HG03280 (cell line): ENCODE results near the gene RNF8.
"Not testable (repeated sequence)": the region's sequence is repeated elsewhere in the genome, so short reads cannot be mapped to it uniquely, and the experiment has no call there.

Experiments
- ATAC-seq: cut with Tn5 transposase; IDR thresholded peaks from one replicate; pipeline ENCODE4 v1.9.1; 2021; ENCODE audit warnings: mild to moderate bottlenecking, moderate library complexity; ENCODE audit not compliant: unreplicated experiment

The RNF8 gene, protein sequence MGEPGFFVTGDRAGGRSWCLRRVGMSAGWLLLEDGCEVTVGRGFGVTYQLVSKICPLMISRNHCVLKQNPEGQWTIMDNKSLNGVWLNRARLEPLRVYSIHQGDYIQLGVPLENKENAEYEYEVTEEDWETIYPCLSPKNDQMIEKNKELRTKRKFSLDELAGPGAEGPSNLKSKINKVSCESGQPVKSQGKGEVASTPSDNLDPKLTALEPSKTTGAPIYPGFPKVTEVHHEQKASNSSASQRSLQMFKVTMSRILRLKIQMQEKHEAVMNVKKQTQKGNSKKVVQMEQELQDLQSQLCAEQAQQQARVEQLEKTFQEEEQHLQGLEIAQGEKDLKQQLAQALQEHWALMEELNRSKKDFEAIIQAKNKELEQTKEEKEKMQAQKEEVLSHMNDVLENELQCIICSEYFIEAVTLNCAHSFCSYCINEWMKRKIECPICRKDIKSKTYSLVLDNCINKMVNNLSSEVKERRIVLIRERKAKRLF

DNA sequence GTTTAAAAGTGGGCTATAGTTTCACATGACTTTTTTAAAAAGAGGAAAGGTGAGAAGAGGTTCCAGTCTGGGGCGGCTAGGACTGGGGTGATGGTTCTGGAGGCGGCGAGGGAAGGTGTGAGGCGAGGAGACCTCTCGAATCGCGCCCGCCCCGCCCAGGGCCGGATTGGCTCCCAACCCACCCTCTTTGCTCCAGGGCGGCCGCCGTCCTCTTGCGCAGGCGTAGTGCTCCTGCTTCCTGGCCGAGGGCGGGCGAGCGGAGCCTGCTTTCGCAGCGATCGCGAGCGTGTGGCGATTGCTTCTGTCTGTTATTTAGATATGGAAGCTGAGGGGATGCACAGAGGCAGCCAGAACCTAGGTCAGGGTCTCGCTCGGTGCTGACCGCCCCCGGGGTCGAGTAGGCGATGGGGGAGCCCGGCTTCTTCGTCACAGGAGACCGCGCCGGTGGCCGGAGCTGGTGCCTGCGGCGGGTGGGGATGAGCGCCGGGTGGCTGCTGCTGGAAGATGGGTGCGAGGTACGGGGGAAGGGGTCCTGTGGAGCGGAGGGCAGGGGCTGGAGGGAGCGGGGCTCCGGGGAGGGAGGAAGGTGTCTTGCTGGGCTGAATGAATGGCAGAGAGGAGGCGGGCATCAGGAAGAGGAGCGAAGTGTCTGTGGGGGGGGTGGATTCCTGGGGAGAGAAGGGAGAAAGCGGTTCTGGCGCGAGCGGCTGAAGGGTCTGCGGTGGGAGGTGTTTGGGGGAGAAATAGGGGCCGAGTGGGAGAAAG is at the start of gene RNF8:
TSS of gene RNF8 (plus strand) at position 223 of the 765 bp plus-strand sequence. CDS start at position 405, 182 bp downstream.
- peak; percentile 94 for ATAC-seq

DNA sequence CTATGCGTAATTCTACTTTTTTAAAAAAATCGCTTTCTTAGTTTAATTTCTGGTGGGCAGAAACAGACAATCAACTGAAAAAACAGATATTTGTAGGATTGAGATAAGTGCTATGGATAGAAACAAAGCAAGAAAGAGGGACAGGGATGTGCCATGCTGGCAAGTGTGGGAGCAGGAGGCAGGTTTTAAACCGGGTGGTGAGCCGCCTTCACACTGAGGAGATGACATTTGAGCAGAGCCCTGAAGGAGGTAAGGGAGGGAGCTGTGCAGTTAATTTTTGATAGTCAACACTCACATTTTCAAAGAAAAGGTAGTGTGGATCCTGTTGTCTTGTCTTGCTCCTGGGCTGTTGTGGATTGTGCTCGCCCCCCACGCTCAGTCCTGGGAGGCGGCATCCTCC is 49.0 kb upstream of the RNF8 start:
- ATAC-seq, result no peak

DNA sequence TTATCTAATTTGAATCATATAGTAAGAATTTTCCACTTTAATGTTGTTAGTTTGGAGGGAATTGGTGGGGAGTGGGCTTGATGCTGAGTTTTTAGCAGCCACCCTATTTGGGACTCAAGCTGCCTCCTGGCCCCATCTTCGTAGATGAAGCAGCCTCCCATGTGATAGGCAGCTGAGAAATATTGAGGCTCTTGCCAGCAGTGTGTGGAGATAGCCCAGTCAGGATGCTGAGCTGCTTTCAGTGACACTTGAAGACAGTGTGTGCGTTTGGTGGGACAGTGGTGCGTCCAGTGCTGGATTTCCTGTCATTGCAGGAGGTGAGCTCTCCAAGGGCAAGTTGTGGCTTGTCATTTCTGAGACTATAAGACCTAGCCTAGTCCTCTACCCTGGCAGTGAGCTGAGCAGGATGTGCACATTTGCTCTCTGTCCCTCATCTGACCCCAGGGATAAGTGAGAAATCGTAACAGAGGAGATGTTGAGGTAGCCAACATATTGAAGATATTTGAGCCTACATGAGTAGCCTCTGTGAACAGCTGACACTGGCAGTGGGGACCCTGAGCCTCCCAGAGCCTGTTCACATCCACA is 47.9 kb upstream of the RNF8 start:
- ATAC-seq, result no peak

DNA sequence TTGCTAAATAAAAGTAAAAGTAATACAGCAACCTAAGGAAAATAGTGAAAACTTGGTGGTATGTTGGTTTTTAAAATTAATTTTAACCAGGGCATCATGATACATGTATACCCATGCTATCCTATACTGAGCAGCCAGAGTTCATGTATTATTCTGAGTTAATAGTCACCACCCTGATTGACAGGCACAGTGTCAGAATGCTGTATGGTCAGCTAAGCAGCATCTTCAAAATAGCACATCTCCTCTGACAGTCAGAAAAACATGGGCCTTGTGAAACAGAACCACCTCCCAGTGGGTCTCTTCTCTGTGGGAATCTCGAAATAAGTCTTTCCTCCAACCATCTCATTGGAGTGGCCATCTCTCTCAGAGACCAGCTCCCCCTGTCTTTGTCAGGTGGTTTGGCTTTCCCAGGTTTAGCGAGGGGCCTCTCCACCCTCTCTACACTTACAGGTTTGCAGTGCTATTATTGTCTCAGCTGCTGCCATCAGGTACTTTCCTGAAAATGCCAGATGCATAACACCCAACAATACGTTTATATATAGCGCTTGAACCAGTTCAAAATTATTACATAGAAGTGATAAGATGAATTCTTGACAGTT is 47.1 kb upstream of the RNF8 start:
- no peak for ATAC-seq

DNA sequence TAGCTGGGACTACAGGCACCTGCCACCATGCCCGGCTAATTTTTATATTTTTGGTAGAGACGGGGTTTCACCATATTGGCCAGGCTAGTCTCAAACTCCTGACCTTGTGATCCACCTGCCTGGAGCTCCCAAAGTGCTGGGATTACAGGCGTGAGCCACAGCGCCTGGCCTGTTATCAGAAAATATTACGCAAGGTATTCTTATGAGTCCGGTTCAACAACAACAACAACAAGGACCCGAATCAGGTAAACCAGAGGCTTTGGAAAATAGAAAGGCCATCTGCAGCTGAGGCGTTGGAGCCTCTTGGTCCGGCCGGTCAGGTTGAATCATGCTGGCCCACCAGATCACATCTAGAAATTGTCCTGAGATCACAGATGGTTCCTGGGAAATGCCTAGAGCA is 46.3 kb upstream of the RNF8 start:
- ATAC-seq, result not testable (repeated sequence)

DNA sequence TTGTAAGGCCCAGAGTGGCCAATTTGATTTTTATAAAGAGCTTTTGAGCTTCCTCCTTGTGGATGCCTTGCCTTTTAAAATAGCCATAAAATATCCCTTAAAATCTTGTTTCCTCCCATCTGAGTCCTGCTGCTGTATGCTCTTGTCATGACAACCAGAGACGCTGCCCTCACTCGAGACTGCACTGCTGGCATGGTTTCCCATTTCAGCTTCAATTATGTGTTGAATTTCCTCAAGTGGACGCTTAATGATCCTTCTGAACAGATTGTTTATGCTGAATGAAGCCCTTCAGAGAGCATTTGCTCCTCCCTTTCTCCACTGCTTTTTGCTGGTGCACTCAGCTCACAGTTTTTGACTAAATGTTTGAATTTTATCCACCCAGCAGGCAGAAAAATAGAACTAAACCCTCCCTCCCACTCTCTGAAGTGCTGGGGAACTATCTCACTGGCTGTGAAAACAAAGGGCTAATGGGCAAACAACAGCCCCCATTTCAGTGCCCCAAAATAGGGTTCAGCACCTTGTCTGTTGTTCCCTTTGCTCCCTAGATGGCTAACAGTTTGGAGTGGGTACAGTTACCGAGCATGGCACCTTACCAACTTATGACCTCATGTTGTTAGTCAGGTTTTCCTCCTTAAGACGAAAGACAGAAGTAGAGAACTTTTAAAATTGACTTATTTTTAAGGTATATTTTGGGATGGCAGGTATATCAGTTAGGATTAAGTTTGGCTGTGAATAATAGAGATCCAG is 45.5 kb upstream of the RNF8 start:
- no peak for ATAC-seq

DNA sequence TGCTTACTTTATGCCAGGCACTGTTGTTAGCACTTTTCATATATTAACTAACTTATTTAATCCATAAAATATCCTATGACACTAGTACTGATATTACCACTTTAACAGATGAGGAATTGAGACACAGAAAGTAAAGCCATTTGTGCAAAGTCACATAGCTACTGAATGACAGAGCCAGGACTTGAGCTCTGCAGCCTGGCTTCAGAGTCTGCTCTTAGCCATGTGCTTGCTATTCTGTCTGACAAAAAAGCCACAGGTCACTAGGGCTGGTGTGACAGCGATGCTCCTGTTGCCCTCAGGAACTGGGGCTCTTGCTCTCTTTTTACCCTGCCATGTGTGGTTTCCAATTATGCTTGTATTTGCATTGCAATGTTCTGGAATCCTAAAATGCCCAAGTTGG is 44.7 kb upstream of the RNF8 start:
- ATAC-seq, result no peak

DNA sequence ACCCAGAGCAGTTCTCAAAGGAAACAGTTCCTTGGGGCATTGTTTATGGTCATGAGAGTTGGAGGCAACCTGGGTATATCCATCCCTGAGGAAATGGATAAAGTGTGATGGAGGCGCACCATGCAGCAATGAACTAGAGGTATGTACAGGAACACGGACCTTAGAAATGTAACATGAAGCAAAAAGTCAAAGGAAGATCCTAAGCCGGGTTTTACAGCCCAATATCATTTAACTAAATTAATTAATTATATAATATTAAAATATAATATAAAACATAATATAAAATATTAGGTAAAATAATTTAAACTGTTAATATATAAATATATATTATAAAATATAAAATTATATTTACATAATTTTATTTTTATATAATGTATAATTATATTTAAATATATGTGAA is 44.1 kb upstream of the RNF8 start:
- no peak for ATAC-seq

DNA sequence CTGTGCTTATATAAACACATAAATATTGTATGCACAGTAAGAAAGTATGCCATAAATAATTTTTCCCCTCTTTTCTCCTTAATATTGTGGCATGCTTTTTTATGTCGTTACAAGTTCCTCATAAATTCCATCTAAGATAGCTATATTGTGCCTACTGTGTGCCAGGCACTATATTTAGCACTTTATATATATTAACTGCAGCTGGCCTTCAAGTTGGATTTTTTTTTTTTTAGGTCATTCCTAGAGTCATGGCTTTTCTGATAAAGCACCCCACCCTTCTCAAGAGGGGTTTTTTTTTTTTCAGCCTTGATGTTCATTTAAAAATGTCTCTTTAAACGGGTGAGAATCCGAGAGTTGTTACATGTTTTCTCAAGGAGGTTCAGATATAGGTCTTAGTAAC is 42.8 kb upstream of the RNF8 start:
- ATAC-seq, result no peak

DNA sequence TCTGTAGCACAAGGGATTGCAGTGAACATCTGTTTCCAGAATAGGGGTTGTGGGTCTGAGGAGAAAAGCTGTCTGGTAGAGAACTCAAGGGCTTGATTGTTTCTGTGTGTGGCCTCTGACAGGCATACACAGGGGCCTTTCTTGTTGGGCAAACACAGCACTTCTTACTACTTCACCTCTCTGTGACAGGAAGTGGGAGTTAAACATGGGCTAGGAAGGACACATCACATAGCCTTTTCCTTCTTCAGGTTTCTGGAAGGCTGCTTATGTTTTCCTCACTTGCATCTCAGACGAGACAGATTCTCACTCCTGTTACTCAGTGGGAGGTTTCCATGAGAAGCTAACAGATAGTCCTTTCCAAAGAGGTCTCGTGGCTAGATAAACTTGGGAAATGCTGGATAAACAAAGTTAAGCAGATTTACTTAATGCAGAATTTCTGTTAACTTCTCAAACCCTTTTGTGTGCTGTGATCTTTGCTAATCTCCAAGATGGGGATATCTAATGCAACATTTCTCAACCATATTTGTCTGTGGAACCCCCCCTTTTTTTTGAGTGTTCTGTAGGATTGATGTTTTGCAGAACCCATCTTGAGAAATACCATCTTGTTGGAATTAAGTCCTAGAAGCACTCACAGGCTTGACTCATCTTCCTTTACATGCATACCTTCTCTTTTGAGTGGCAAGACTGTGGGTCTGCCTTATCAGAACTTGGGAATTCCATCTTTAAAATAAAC is 41.9 kb upstream of the RNF8 start:
- no peak for ATAC-seq

DNA sequence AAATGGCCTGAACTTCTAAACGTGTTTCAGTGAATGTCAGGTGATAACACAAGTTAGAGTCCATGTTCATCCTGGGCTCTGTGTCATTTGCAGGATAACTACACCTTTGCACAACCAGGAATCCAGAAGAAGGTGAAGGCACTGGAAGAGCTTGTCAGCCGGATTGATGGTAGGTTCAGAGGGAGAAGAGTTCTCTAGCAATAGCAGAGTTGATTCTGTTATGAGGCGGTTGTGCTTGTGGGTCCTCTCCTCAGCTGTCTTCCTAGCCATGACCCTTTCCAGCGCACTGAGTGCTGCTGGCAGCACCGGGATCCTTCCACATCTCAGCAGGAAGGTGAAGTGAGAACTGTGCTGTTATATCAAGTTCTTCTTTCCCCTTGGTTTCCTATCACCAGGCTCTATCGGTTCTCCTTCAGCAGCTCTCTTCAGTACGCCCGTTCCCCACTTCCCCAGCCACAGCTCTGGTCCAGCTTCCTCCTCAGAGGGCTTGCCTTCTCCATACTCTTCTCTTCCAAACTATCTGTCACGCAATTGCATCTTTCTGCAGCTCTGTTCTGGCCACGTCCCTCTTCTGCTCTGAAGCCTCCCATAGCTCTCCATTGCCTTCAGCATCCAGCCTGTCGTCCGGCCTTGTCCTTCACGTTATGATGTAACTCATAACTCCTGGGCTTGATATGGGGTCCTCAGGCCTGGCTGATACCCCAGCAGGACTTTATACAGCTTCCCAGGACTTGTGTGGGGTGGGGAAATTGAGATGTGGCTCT is 39.9 kb upstream of the RNF8 start:
- no peak for ATAC-seq

DNA sequence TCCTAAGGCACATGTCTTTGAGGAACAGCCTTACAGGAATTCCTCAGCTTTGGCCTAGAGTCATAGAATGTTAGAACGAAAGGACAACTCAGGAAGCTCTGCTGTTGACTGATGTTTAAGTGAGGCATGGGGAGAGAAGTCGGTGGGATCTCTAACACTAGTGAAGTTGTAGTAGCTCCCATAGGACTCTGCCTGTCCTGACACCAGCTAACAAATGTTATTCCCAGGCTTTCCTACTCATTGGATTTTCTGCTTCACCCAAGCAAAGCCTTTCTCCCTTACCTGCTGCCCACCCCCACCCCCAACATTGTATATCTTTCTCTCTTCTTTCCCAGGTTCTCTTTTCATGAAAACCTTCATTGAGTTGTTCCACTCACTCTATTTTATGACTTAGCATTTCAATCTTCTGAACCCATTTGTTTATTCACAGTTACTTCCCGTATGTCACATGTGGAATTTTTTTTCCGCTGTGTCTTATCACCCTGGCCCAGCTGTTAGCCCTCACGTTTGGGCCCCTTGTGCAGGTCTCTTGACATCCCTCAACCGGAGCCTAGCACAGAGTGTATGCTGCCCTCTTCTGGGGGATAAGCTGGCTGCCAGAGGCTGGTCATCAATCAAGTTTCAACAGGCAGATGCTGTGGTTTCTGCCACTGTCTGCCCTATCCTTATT is 39.2 kb upstream of the RNF8 start:
- no peak for ATAC-seq

DNA sequence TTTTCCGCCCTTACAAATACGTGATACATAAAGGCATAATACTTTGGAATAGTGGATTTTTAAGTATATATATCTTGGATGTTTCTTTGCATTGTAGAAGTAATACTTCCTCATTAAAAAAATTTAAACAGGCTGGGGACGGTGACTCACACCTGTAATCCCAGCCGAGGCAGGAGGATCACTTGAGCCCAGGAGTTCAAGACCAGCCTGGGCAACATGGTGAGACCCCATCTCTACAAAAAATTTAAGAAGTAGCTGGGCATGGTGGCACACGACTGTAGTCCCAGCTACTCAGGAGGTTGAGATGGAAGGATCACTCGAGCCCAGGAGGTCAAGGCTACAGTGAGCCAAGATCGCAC is 38.6 kb upstream of the RNF8 start:
- no peak for ATAC-seq

DNA sequence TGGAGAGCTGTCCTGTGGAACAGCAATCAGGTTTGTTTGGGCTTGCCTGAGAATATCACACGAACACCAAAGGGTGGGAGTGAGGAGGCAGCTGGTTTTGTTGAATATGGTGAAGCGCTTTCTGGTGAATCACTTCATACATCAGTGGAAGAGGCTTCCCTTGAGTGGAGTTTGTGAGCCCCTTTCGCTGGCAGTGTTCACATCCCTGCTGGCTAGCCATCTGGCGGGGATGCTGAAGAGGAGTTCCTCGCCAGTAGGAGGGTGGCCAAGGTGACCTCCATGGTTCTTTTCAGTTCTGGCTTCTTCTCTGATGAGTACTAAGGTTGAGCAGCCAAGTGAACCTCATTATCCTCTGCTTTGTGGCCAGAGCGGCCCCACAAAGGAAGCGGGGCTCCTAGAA is 37.7 kb upstream of the RNF8 start:
- no peak for ATAC-seq

DNA sequence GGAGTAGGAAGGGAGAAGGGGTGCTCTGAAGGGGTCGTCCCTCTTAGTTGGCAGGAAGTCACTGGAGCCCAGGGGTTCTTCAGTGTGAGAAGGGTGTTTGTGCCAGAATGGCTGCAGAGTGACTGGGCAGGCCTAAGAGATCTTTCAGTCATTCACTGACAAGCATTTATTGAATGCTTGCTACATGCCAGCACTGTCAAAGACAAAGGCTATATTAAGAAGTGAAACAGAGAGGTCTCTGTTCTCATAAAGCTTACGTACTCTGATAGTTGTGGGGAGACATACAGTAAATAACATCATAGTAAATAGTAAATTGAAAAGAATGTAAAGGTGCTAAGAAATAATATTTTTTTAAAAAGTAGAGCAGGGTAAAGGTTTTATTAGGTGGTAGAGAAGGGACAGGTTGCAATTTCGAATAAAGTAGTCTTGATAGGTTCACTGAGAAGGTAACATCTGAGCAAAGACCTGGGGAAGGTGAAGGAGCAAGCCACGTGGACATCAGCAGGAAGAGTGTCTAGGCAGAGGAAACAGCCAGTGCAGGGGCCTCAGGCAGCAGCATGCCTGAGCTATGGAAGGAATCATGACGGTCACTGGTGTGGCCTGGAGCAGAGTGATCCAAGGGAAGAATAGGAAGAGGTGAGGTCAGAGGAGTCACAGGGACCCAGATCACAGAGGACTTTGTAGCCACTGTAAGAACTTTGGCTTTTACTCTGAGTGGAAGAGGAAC is 36.3 kb upstream of the RNF8 start:
- ATAC-seq, result peak; percentile 59

DNA sequence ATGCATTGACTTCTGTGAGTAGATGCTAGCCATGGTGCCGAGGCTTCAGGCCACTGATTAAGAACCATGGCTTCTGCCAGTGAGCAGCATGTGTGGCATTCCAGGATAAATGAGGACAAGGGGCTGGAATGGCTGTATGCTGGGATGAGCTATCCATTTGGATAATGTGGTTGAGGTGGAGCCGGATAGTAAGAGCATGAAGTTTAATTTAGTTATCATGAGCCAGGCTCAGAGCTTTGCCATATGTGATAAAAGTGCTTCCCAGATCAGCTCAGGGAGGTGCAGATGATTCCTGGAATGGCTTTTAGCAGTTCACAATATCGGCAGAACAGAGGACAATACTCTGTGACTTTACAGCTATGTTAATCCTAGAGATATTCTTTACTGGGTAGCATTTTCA is 34.6 kb upstream of the RNF8 start:
- ATAC-seq, result no peak

DNA sequence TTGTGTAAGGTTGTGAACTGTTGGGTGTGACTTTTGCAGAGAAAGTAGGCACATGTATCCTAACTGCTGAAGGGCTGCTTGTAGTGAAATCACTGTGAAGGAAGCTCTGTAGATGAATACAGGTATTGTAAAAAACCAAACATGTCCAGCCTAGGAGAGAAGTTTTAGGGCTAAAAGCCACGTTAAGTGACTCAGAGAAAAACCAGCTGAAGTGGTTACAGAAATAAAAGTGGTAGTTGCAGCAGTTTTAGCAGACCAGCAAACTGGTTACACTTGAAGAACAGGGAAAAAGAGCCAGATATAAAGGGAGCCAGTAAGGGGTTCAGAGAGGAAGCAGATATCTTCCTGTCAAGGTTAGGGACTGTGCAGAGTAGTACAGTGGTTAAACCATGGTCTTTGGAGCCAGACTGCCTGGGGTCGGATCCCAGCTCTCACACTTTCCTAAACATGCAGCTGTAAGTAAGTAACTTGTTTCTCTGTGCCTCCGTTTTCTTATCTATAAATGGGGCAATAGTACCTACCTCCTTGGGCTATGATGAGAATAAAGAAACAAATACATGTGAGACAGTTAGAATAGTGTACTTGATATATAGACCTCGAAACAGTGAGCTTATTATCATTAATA is 33.8 kb upstream of the RNF8 start:
- ATAC-seq, result no peak

DNA sequence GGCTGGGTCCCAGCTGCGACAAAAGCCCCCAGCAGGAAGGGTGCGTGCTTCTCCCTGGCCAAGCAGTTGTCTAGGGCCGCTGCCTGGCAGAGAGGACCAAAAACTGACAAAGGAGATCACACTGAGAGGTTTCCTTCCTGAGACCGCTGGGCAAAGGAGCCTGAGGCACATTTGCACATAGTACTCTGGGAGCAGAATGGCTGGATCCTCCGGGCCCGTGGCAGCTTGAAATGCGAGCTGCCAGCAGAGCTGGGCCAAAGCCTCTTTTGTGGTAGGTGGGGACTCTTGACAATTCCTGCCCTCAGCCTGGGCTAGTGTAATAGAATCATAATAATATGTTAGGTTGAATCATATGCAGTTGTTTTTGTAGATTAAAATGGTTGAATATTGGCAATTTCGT is 33.1 kb upstream of the RNF8 start:
- ATAC-seq, result no peak
